GM18873 (cell line): ENCODE measurements around the gene UBR4.

ENCODE experiments used
- ATAC-seq: cut with Tn5 transposase; IDR thresholded peaks from one replicate; pipeline ENCODE4 v1.9.1; 2021; ENCODE audit warnings: mild to moderate bottlenecking, moderate library complexity, moderate number of reproducible peaks; ENCODE audit not compliant: unreplicated experiment, low FRiP score

UBR4 gene

GRCh38 chr1:19062258-19063029, 147.6 kb downstream of the UBR4 start:
- ATAC-seq = no peak

GRCh38 chr1:19061798-19062197, 148.3 kb downstream of the UBR4 start:
- no peak for ATAC-seq

- no peak for ATAC-seq
These were observed 148.7 kb downstream of the UBR4 start for GRCh38 chr1:19061343-19061742.

GRCh38 chr1:19059773-19060172, 150.3 kb downstream of the UBR4 start:
- ATAC-seq = no peak

- ATAC-seq = no peak
These were observed 151.6 kb downstream of the UBR4 start for GRCh38 chr1:19058476-19058797.

GRCh38 chr1:19057784-19058475, 152.1 kb downstream of the UBR4 start:
- ATAC-seq = no peak

- ATAC-seq = no peak
These were observed 152.8 kb downstream of the UBR4 start for GRCh38 chr1:19057182-19057779.

GRCh38 chr1:19055701-19056100, 154.4 kb downstream of the UBR4 start:
- no peak for ATAC-seq

GRCh38 chr1:19055001-19055400, 155.1 kb downstream of the UBR4 start:
- no peak for ATAC-seq

GRCh38 chr1:19054216-19054615, 155.8 kb downstream of the UBR4 start:
- no peak for ATAC-seq

- no peak for ATAC-seq
These were observed 156.6 kb downstream of the UBR4 start for GRCh38 chr1:19053486-19053885.

- ATAC-seq = no peak
These were observed 160.3 kb downstream of the UBR4 start for GRCh38 chr1:19049798-19050197.

- no peak for ATAC-seq
These were observed 160.8 kb downstream of the UBR4 start for GRCh38 chr1:19049128-19049768.

GRCh38 chr1:19046972-19047731, 162.9 kb downstream of the UBR4 start:
- no peak for ATAC-seq

GRCh38 chr1:19045898-19046880, 163.9 kb downstream of the UBR4 start:
- ATAC-seq = no peak

- ATAC-seq = no peak
These were observed 164.9 kb downstream of the UBR4 start for GRCh38 chr1:19044975-19045831.

GRCh38 chr1:19044471-19044870, 165.6 kb downstream of the UBR4 start:
- ATAC-seq = no peak
